Measurements from ENCODE around the gene MINK1.

DNA sequence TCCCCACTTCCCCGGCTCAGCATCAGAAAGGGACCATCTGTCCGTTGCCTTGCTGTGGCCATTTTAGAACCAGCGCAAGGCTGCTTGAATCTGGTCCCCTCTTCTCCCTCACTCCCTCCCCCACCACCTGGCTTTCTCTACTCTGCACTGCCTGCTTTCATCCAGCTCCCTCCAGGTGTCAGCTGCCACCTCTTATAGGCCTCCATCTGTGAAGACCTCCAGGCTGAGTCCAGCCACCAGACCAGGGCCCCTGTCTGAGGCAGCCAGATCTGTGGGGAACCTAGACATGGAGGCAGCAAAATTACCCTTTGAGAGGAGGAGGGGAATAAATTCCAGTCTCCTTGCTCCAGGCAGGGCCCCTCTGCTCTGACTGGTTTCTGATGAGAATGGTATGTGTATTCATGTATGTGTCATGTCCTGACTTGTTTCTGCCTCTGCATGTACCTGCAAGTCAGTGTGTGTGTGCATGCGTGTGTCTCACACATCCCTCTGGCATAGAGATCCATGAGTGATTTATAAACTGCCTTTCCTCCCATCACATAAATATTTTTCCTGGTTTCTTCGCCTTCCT, 21.1 kb downstream of the MINK1 start:
- TF ChIP-seq, protein P1, sequence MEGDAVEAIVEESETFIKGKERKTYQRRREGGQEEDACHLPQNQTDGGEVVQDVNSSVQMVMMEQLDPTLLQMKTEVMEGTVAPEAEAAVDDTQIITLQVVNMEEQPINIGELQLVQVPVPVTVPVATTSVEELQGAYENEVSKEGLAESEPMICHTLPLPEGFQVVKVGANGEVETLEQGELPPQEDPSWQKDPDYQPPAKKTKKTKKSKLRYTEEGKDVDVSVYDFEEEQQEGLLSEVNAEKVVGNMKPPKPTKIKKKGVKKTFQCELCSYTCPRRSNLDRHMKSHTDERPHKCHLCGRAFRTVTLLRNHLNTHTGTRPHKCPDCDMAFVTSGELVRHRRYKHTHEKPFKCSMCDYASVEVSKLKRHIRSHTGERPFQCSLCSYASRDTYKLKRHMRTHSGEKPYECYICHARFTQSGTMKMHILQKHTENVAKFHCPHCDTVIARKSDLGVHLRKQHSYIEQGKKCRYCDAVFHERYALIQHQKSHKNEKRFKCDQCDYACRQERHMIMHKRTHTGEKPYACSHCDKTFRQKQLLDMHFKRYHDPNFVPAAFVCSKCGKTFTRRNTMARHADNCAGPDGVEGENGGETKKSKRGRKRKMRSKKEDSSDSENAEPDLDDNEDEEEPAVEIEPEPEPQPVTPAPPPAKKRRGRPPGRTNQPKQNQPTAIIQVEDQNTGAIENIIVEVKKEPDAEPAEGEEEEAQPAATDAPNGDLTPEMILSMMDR (IDR thresholded peaks at IDR 0.05), result no peak
- no peak for TF ChIP-seq POLR2A (IDR thresholded peaks at IDR 0.05)
- no peak for TF ChIP-seq POLR2AphosphoS5 (IDR thresholded peaks at IDR 0.05)
